CD4-positive, alpha-beta T cell (primary cell): ENCODE measurements around the gene SKOR1. TPM values are rescaled to one million over a fixed set of nuclear protein-coding genes. Genes with fewer than 3 reads are reported as not detected.

ENCODE experiments used
- ATAC-seq: fragments of 200-7000 bp; cut with Tn5 transposase; one replicate; pipeline ENCODE4 v1.10.0; 2022; ENCODE audit warnings: mild to moderate bottlenecking; ENCODE audit not compliant: poor library complexity
- CTCF ChIA-PET: fragments of 350-600 bp; sonication (Branson Sonifier 250); formaldehyde crosslinking; loops from one replicate; lab custom pipeline; 2021; ENCODE audit warnings: antibody characterized with exemption, inconsistent platforms; lab: Charles Lee
- POLR2A ChIA-PET: fragments of 350-600 bp; sonication (Branson Sonifier 250); formaldehyde crosslinking; loops from one replicate; lab custom pipeline; 2021; ENCODE audit warnings: antibody characterized with exemption, inconsistent platforms; lab: Charles Lee
- DNase-seq, 14 experiments: peaks; one replicate each; pipeline ENCODE4 v3.0.0-alpha.2; 2013 to 2020; ENCODE audit warnings: mixed read lengths in 2 of 14
- H3K27ac ChIP-seq, 2 donors: one replicate each; pipeline versions ENCODE4 v1.5.1 to v1.7.0; 2013; ENCODE audit warnings: low read length in 2 of 2, low read depth in 1 of 2, mild to moderate bottlenecking in 1 of 2
- H3K27me3 ChIP-seq, 2 experiments: 1 replicate in 1 of 2; 2 replicates in 1 of 2; pipeline versions ENCODE4 v1.6.1 to v1.7.0; 2013; ENCODE audit warnings: low read length in 2 of 2, control low read depth in 1 of 2, mild to moderate bottlenecking in 1 of 2, moderate library complexity in 1 of 2; ENCODE audit not compliant: insufficient read depth in 2 of 2, control insufficient read depth in 1 of 2
- H3K36me3 ChIP-seq: one replicate; pipeline ENCODE4 v1.6.1; 2013; ENCODE audit warnings: low read length, control low read depth; ENCODE audit not compliant: insufficient read depth
- H3K4me1 ChIP-seq: one replicate; pipeline ENCODE4 v1.6.1; 2013; ENCODE audit warnings: low read length, control low read depth; ENCODE audit not compliant: insufficient read depth
- H3K4me3 ChIP-seq: one replicate; pipeline ENCODE4 v1.5.1; 2013; ENCODE audit warnings: mild to moderate bottlenecking, low read length, moderate library complexity
- H3K9me3 ChIP-seq, 2 experiments: 1 replicate in 1 of 2; 2 replicates in 1 of 2; pipeline versions ENCODE4 v1.6.1 to v1.7.0; 2013; ENCODE audit warnings: low read length in 2 of 2, mild to moderate bottlenecking in 2 of 2, control low read depth in 1 of 2, moderate library complexity in 1 of 2; ENCODE audit not compliant: control insufficient read depth in 1 of 2, insufficient read depth in 1 of 2
- H3K27ac Mint-ChIP-seq: one replicate; pipeline ENCODE4 v1.8.0; 2020; ENCODE audit warnings: mixed read lengths
- H3K27me3 Mint-ChIP-seq: one replicate; pipeline ENCODE4 v1.8.0; 2021; ENCODE audit warnings: mixed read lengths
- H3K36me3 Mint-ChIP-seq: one replicate; pipeline ENCODE4 v1.8.0; 2021; ENCODE audit warnings: low read depth, mixed read lengths
- H3K4me1 Mint-ChIP-seq: one replicate; pipeline ENCODE4 v1.8.0; 2021; ENCODE audit warnings: low read depth, mixed read lengths
- H3K4me3 Mint-ChIP-seq: one replicate; pipeline ENCODE4 v1.8.0; 2020; ENCODE audit warnings: mild to moderate bottlenecking, mixed read lengths
- H3K9me3 Mint-ChIP-seq: one replicate; pipeline ENCODE4 v1.8.0; 2020; ENCODE audit warnings: mixed read lengths
- CTCF ChIP-seq: fragments of 200-600 bp; IDR thresholded peaks from one replicate; pipeline ENCODE4 v1.8.0; 2022; ENCODE audit warnings: antibody characterized with exemption, mild to moderate bottlenecking
- intact Hi-C, 2 experiments: fragments of 100-400 bp; cut with DNase I in 1 of 2; cut with micrococcal nuclease in 1 of 2; formaldehyde crosslinking; loops; one replicate each; pipeline versions ENCODE4 v1.15.1 to v1.9.0; 2023 to 2025; cut with DNase I, micrococcal nuclease
- total RNA-seq, 174 experiments: library from RNA in 2 of 174; stranded (reverse) in 2 of 174; gene quantifications; one replicate each; pipeline ENCODE4 v1.2.3 and lab custom pipeline; 2021 to 2026

Gene SKOR1
- total RNA-seq, 2 experiments from 2014 or later = 1.8 to 2.2 TPM

DNA sequence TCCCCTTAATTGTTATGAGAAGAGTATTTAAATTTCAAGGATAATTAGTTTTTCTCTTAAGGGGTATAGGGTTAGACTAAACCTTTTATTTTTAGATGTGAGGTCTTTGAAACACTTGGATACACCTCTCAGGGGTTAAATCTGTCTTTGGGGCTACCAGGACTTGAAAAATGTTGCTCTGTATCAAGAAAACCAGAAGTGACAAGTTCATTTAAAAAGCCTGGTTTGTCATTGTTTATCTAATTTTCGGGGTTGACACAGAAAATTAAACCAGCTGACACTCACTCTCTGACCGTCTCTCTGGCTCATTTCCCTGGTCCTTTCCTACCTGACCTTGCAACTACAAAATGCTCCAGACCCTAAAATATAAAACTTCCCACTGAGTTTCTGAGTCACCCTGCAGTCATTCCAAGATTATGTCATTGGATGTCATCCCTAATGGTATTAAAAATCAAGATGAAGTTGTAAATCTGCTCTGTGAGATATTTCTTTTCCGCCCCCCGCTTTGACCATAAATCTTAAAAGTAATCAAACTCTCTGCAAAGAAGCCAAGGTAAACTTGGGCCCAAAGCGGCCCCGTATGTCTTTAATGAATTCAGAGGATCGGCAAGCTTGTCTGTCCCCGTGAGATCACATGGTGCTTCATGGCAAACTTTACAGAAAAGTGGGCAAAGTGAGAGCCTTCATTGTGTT is 32.9 kb upstream of the SKOR1 start:
- no peak overlapping the region for H3K4me3 ChIP-seq
- no peak for TF ChIP-seq CTCF
- H3K4me1 ChIP-seq = no peaks in the 10 kb centered on the region
- intact Hi-C loops = no loop called here
- no peak overlapping the region for H3K27ac ChIP-seq
- Mint-ChIP-seq H3K4me1 (no peaks in the 10 kb centered on the region), H3K27ac (no peak overlapping the region), H3K9me3 (peaks cover 5% of the 10 kb centered on the region), H3K36me3 (peaks cover 66% of the 10 kb centered on the region), H3K4me3 (no peak overlapping the region), H3K27me3 (no peaks in the 10 kb centered on the region)
- peaks cover 8 to 11% of the 10 kb centered on the region in 2 experiments for H3K9me3 ChIP-seq
- DNase-seq = no peak
- POLR2A ChIA-PET = no interaction called here
- no peaks in the 10 kb centered on the region for H3K36me3 ChIP-seq
- CTCF ChIA-PET = no interaction called here
- ATAC-seq = no peak
- no peaks in the 10 kb centered on the region for H3K27me3 ChIP-seq

- DNase-seq (no peak), ATAC-seq (no peak)
- no peaks in the 10 kb centered on the region for H3K4me1 ChIP-seq
- no peak overlapping the region for H3K4me3 ChIP-seq
- Mint-ChIP-seq H3K27ac (no peak overlapping the region), H3K36me3 (peaks cover 60% of the 10 kb centered on the region), H3K4me3 (no peak overlapping the region), H3K27me3 (no peaks in the 10 kb centered on the region), H3K4me1 (no peaks in the 10 kb centered on the region), H3K9me3 (peaks cover 5% of the 10 kb centered on the region)
- H3K27ac ChIP-seq = no peak overlapping the region
- peaks cover 4% of the 10 kb centered on the region for H3K36me3 ChIP-seq
- ChIA-PET CTCF (no interaction called here), POLR2A (no interaction called here)
- no peak for TF ChIP-seq CTCF
- peaks cover 8 to 11% of the 10 kb centered on the region in 2 experiments for H3K9me3 ChIP-seq
- no peaks in the 10 kb centered on the region for H3K27me3 ChIP-seq
- intact Hi-C loops = no loop called here
These were observed 30.3 kb upstream of the SKOR1 start for GRCh38 chr15:67794832-67795574.

DNA sequence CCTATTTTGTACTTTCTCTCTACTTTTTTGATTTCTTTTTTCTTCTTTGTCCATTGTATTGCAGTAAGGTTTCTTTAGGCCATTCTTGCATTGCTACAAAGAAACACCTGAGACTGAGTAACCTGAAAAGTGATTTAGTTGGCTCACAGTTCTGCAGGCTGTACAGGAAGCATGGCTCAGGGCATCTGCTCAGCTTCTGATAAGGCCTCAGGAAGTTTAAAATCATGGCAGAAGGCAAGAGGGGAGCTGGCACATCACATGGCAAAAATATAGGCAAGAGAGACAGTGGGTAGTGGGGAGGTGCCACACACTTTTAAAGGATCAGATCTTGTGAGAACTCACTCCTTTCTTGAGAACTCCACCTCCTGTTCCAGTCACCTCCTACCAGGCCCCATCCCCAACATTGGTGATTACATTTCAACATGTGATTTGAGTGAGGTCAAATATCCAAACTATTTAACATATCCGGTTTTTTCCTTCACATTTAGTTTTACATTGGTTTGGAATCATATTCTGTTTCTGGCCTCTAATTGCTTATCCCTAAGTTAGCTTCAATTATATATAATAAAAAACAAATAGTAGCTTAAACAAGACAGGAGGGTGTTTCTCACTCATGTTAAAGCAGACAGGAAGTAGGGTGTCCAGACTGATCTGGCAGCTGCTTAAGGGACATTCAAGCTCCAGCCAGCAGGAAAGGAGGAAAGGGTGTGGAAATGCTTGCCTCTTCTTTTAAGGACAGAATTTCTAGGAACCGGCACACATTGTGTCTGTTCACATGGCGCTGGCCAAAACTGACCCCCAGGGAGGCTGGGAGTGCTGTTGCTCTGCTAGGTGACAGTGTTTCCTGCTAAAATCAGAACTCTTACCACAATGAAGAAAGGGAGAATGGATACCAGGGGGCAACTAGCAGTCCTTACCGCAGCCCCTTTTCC is 28.8 kb upstream of the SKOR1 start:
- Histone ChIP-seq H3K27me3 (no peaks in the 10 kb centered on the region), H3K4me3 (no peak overlapping the region), H3K9me3 (peaks cover 8 to 11% of the 10 kb centered on the region in 2 experiments), H3K4me1 (no peaks in the 10 kb centered on the region), H3K27ac (no peak overlapping the region), H3K36me3 (peaks cover 4% of the 10 kb centered on the region)
- ChIA-PET POLR2A (no interaction called here), CTCF (no interaction called here)
- DNase-seq (no peak), ATAC-seq (no peak)
- Mint-ChIP-seq H3K9me3 (peaks cover 5% of the 10 kb centered on the region), H3K27me3 (no peaks in the 10 kb centered on the region), H3K27ac (no peak overlapping the region), H3K4me3 (no peak overlapping the region), H3K4me1 (no peaks in the 10 kb centered on the region), H3K36me3 (peaks cover 50% of the 10 kb centered on the region)
- no peak for TF ChIP-seq CTCF
- intact Hi-C loops = no loop called here
